Tibial artery (tissue), 4 donors: ENCODE measurements around the gene ANO7.

Experiments used
- DNase-seq, 2 donors: peaks; one replicate each; pipeline ENCODE4 v3.0.0-alpha.2; 2019
- H3K27ac ChIP-seq, 2 donors: fragments of 200-600 bp; sonication (generic) in 1 of 2; 1 replicate in 1 of 2; 2 replicates in 1 of 2; pipeline ENCODE4 v1.5.1; 2018 to 2019; ENCODE audit warnings: mild to moderate bottlenecking in 1 of 2
- H3K27me3 ChIP-seq, 2 donors: fragments of 200-600 bp; sonication (generic) in 1 of 2; one replicate each; pipeline versions ENCODE4 v1.5.1 to v1.6.0; 2016 to 2019
- H3K36me3 ChIP-seq, 3 donors: fragments of 200-600 bp; sonication (generic) in 2 of 3; one replicate each; pipeline ENCODE4 v1.5.1; 2016 to 2019; ENCODE audit warnings: mild to moderate bottlenecking in 2 of 3
- H3K4me1 ChIP-seq, 4 donors: fragments of 200-600 bp; sonication (generic) in 2 of 4; 1 replicate in 3 of 4; 2 replicates in 1 of 4; pipeline ENCODE4 v1.5.1; 2016 to 2019
- H3K4me3 ChIP-seq, 2 donors: fragments of 200-600 bp; sonication (generic) in 1 of 2; 1 replicate in 1 of 2; 2 replicates in 1 of 2; pipeline ENCODE4 v1.5.1; 2018 to 2019; ENCODE audit warnings: mild to moderate bottlenecking in 2 of 2
- H3K9me3 ChIP-seq, 3 donors: fragments of 200-600 bp; sonication (generic) in 1 of 3; one replicate each; pipeline ENCODE4 v1.5.1; 2016 to 2019
- intact Hi-C: fragments of 100-400 bp; cut with DNase I; formaldehyde crosslinking; loops from one replicate; pipeline ENCODE4 v1.15.0; 2023; ENCODE audit warnings: low total_unique reads
- TF ChIP-seq, protein P1 (sequence below), 2 experiments: fragments of 200-600 bp in 1 of 2; fragments of 450-650 bp in 1 of 2; IDR thresholded peaks; one replicate each; pipeline ENCODE4 v1.5.1; 2017 to 2019; ENCODE audit warnings: antibody characterized with exemption in 2 of 2, mild to moderate bottlenecking in 1 of 2, moderate library complexity in 1 of 2

The ANO7 gene

DNA sequence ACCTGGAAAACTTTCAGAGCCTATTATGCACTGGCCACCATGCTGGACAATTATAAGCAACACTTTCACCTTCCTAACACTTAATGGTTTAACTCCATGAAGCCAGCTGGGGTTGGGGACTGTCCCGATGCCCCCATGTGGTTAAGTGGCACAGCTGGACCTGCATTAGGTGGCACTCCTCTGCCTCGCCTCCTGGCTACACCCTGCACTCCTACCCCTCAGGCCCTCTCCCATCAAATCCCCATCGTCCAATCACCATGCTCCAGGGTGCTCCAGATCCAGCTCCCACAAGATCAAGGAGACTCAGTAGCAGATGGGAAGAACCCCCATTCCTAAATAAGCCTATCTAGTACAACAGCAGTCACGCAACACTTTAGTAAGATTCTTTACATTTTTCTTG is 73.2 kb downstream of the ANO7 start:
- H3K27ac ChIP-seq = no peak overlapping the region
- TF ChIP-seq, protein P1, sequence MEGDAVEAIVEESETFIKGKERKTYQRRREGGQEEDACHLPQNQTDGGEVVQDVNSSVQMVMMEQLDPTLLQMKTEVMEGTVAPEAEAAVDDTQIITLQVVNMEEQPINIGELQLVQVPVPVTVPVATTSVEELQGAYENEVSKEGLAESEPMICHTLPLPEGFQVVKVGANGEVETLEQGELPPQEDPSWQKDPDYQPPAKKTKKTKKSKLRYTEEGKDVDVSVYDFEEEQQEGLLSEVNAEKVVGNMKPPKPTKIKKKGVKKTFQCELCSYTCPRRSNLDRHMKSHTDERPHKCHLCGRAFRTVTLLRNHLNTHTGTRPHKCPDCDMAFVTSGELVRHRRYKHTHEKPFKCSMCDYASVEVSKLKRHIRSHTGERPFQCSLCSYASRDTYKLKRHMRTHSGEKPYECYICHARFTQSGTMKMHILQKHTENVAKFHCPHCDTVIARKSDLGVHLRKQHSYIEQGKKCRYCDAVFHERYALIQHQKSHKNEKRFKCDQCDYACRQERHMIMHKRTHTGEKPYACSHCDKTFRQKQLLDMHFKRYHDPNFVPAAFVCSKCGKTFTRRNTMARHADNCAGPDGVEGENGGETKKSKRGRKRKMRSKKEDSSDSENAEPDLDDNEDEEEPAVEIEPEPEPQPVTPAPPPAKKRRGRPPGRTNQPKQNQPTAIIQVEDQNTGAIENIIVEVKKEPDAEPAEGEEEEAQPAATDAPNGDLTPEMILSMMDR (IDR thresholded peaks at IDR 0.05) = no peak
- H3K9me3 ChIP-seq = no peaks in the 10 kb centered on the region
- peaks cover 79 to 99% (median 88%) of the 10 kb centered on the region in 3 donors for H3K36me3 ChIP-seq
- intact Hi-C loops = no loop called here
- H3K27me3 ChIP-seq = no peaks in the 10 kb centered on the region
- DNase-seq = no peak
- no peak overlapping the region for H3K4me3 ChIP-seq
- H3K4me1 ChIP-seq = no peaks in the 10 kb centered on the region

GRCh38 chr2:241263061-241263460 is 74.6 kb downstream of the ANO7 start:
- Histone ChIP-seq H3K9me3 (no peaks in the 10 kb centered on the region), H3K4me3 (no peak overlapping the region), H3K4me1 (peaks cover 0 to 7% (median 0%) of the 10 kb centered on the region in 4 donors), H3K36me3 (peaks cover 85 to 99% (median 90%) of the 10 kb centered on the region in 3 donors), H3K27me3 (no peaks in the 10 kb centered on the region), H3K27ac (no peak overlapping the region)
- intact Hi-C loops = no loop called here
- TF ChIP-seq, protein P1 (IDR thresholded peaks at IDR 0.05) = no peak
- DNase-seq = no peak

DNA sequence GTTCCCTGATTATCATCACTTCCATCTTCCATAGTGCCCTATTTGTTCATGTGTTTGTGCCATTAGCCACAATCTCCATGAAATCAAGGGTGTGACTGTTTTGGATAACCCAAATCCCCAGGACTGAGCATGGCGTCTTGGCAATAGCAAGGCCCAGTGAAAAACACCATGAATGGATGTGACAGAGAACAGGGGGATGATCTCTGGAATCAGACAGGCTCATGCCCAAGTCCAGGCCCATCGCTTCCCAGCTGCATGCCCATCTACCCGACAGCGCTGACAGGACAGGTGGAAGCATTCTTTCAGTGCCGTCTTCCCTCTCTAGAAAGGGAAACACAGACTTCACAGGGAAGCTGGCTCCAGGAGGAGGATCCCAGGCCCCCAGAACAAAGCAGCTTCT is 77.0 kb downstream of the ANO7 start:
- no peak for DNase-seq
- peaks cover 71 to 77% (median 72%) of the 10 kb centered on the region in 3 donors for H3K36me3 ChIP-seq
- H3K4me1 ChIP-seq = peaks cover 0 to 30% (median 23%) of the 10 kb centered on the region in 4 donors
- no peaks in the 10 kb centered on the region for H3K9me3 ChIP-seq
- H3K27me3 ChIP-seq = no peaks in the 10 kb centered on the region
- H3K4me3 ChIP-seq = no peak overlapping the region
- TF ChIP-seq, protein P1 (IDR thresholded peaks at IDR 0.05) = no peak
- no peak overlapping the region for H3K27ac ChIP-seq
- intact Hi-C loops = no loop called here

DNA sequence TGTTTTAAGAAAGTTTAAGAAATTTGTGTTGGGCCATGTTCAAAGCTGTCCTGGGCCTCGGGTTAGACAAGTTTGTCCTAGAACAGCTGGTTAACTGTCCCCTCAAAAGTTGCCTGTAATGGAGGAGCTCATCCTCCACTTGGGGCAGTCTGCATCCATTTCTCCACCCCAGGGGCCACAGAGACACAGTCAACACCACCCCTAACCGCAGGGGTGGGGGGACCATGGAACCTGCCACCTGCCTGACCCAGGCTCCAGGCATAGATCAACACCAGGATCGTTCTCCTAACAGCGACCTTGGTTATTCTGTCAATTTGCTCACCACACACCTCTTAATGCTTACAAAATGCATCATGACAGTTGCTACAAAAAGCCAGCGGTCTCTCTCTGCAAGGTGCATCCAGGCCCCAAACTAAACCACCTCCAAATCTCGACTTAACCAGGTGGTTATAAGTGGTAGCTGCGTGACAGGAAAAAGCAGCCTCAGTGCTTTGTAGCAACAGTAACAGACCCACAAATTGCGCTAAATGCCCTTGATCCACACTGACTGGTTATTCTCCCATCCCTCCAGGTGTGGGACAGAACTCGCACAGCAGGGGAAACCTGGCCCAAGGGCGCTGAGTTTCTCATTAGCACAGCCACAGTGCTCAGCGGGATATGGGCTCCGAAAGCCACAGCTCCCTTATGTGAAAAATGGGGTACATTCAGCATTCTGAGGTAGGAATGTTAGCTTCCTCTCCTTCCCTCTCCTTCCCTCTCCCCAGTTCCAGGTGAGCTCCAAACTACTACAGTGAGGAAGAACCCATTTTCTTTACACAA is 79.0 kb downstream of the ANO7 start:
- intact Hi-C loops = no loop called here
- no peak for DNase-seq
- H3K27me3 ChIP-seq = no peaks in the 10 kb centered on the region
- no peaks in the 10 kb centered on the region for H3K9me3 ChIP-seq
- H3K4me3 ChIP-seq = no peak overlapping the region
- peaks cover 52 to 63% (median 52%) of the 10 kb centered on the region in 3 donors for H3K36me3 ChIP-seq
- TF ChIP-seq, protein P1 (IDR thresholded peaks at IDR 0.05) = no peak
- no peak overlapping the region for H3K27ac ChIP-seq
- H3K4me1 ChIP-seq = peaks cover 0 to 40% (median 33%) of the 10 kb centered on the region in 4 donors

DNA sequence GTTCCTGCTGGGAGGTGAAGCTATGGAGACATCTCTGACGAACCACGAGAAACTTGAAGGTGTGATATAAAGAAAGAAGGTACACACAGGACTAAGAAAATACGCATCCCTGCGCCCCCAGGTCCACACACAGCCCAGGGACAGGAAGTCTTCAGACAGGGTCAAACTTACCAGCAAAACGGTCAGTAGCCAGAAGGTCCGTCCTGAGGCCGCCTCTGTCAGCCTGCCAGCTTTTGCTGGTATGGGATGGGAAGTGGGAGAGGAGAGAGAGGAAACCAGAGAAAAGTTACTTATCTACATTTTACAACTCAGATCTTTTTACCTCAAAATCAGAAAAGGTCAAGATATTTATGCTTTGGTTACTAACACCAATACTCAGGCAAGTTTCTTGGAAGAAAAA is 79.8 kb downstream of the ANO7 start:
- Histone ChIP-seq H3K4me1 (peaks cover 0 to 44% (median 38%) of the 10 kb centered on the region in 4 donors), H3K36me3 (peaks cover 44 to 55% (median 44%) of the 10 kb centered on the region in 3 donors), H3K27ac (no peak overlapping the region), H3K9me3 (no peaks in the 10 kb centered on the region), H3K27me3 (no peaks in the 10 kb centered on the region), H3K4me3 (no peak overlapping the region)
- TF ChIP-seq, protein P1 (IDR thresholded peaks at IDR 0.05) = no peak
- intact Hi-C loops = no loop called here
- no peak for DNase-seq
